Fibroblast of skin of right biceps (primary cell): ENCODE results near the gene OR6S1.
"Not testable (repeated sequence)": the region's sequence is repeated elsewhere in the genome, so short reads cannot be mapped to it uniquely, and the experiment has no call there.

ENCODE experiments used
- DNase-seq: peaks from one replicate; pipeline ENCODE4 v3.0.0-alpha.2; 2013

The OR6S1 gene

DNA sequence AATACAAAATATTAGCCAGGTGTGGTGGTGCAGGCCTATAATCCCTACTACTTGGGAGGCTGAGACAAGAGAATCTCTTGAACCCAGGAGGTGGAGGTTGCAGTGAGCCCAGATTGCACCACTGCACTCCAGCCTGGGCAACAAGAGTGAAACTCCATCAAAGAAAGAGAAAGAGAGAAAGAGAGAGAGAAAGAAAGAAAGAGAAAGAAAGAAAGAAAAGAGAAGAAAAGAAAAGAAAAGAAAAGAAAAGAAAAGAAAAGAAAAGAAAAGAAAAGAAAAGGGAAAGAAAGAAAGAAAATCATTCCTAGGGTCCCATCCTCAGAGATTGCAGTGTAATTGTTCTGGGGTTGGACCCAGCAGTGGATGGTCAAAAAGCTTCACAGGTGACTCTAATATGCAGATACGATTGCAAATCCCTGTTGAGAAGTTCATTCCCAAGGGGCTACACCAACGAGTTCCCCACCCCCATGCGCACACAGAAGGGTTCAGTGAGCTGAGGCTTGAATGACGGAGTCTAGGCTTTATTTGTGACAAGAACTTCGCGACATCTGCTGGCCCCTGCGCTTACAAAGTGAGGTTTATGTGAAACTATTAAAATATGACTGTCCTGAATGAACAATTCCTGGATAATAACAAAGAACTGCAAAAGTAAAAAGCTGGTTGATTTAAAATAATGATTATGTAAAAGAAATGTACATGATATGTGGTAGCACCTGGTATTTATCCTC is 32.9 kb downstream of the OR6S1 start:
- DNase-seq: no peak

DNA sequence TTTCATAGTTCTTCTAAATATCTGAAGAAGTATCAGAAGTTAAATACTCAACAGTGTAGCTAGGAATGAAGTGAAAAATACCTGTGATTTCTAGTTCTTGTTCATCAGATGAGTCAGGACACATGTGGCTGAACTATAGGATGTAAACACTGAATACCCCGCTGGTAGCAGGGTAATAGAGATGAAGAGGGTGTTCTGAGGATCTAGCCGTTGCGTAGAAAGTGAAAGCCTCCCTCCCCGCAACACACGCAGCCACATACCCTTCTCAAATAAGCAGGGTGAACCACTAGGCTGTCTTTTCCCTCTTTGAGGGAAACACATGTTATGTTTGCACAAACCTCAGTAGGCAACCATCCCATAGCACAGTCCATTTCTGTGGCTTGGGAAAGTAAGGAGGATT is 33.9 kb downstream of the OR6S1 start:
- no peak for DNase-seq

DNA sequence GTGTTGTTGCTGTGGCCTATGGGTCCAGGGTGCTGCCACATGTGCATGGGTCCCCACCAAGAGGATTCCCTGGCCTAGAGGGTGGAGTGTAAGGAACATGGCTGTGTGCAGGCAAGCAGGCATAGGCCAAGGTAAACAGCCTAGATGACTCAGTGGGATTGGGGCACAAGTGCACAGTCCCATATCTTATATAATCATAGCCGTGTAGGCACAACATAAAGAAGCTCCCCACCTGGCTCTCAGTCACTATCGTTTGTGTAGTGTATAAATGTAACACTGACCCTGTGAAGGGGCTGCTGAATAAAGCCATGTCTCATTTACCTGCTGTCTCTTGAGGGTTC is 34.6 kb downstream of the OR6S1 start:
- no peak for DNase-seq

DNA sequence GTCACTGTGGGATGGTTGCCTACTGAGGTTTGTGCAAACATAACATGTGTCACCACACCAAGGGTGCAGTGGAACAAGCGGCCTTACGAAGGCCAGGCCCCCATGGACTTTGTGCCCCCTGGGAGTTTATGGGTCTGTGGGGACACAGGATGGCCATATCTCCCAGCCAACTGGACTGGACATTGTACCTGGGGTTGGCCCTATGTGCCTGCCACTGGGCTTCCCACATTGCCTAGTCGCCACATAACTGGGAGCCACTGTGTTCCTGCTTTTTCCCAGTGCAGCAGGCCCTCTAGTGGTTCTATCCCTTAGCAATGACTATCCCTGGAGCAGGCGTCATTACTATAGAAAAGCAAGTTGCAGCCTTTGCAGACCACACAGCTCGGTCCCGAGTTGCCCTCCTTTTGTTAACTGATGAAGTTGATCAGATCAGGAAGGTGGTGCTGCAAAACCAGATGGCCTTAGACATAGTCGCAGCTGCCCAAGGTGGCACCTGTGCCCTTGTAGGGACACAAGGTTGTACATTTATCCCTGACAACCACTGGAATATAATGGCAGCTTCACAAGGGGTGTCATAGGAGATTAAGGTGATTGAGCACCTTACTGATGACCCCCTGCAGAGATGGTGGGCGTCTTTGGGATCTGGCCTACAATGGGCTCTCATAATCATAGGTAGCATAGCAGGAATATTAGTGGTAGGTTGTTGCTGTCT is 35.1 kb downstream of the OR6S1 start:
- no peak for DNase-seq

DNA sequence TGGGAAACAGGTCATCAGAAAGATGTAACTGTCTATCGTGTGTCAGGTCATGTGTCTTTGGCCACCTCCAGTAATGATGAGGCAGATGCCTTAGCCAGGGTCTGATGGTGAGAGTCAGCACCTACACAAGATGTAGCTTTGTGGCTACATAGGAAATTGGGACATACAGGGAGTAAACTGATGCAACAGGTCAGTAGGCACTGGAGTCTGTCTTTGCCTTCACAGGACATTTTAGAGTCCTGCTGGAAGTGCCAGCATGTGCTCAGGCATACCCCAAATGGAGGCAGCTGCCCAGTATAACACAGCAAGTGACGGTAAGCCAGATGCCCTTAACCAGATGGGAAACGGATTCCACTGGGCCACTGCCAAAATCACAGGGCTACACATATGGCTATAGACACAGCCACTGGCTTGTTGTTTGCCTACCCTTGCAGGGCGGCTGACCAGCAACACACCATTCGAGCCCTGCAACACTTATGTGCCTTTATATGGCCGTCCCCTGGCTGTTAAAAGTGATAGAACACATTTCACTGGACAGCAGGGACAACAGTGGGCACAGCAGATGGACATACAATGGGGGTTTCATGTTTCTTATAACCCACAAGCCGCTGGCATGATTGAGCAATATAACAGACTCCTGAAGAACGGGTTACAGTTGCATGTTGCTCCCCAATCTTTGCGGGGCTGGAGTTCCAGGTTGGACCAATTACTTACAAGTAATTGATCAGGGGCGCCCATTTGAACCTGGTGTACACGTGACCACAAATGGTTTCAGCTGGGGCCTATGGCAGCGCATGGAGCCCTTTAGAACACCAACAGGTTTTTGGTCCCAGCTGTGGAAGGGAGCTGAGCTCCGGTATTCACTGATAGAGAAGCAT is 37.4 kb downstream of the OR6S1 start:
- no peak for DNase-seq

DNA sequence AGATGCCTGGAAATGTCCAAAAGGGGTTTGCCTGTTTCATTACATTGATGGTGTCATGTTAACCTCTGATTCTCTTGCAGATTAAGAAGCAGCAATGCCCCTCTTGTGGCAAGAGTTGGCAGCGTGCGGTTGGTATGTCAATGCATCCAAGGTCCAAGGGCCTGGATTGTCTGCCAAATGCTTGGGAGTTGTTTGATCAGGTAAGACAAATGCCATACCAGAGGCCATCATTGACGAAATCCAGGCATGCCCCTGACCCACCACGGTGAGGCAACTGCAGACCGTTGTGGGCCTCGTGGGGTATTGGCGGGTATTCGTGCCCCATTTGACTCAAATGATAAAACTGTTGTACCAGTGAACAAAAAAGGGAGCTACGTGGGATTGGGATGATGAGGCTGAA is 38.9 kb downstream of the OR6S1 start:
- DNase-seq: no peak

DNA sequence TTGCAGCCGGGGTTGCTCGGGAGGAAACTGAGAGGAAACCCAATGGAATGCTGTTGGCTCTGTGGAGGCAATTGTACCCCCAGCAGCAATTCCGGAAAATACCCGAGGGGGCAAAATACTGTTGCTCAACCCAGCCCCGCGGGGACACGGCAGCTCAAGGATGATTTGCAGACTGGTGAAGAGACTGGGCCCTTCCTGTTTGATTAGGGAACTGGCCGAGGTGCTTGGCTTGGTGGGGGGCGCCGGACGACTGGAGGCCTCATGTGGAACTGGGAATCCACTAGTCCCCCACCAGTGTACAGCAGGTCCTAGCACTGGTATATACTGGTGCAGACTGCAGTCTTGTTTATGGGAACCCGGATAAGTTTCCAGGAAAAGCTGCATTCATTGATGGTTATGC is 40.0 kb downstream of the OR6S1 start:
- DNase-seq: no peak

DNA sequence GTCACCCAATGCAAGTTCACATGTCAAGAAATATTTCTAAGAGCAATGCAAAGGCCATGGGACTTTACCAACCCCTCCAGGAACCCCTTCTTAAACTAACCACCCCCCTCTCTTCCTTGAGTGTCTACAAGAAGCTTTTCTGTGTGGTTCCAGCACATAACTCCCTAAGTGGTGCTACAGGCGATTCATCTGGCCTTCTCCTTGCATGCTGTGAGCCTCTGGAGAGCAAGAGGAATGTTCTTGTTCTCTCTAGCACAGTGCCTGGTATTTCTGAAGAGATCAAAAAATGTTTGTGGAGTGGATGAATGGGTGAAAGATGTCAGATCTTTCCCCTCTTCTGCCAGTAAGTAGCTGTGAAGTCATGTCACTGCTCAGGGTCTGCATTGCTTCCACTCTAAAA is 44.4 kb downstream of the OR6S1 start:
- no peak for DNase-seq

DNA sequence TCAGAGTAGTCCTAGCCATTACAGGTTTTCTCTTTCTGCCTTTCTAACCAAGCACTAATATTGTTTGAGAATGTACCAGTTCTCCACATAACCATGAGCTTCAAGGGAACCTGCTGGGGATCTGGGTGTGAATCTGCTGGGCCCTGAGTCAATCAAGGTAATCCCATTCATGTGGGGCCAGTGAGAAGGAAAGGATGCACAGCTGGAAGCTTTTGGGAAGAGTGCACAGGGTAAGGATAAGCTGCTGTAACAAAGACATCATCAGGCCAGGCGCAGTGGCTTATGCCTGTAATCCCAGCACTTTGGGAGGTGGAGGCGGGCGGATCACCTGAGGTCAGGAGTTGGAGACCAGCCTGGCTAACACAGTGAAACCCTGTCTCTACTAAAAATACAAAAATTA is 45.8 kb downstream of the OR6S1 start:
- DNase-seq: not testable (repeated sequence)

DNA sequence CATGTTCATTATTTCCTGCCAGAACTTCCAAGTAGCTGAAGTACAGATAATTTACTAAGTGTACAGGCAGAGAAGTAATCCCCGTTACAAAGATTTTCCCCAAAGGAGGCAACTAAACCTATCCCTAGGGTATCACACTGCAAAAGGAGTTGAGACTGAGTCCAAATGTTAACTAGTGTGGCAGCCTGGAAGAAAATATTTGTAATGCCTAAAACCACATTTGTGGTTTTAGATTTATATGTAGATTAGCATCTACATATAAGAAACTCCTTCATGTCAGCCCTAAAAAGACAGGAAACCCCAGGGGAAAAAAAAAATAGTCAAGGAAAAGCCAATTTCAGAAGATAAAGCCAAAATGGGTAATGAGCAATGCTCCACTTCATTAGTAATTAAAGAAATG is 48.9 kb downstream of the OR6S1 start:
- no peak for DNase-seq

DNA sequence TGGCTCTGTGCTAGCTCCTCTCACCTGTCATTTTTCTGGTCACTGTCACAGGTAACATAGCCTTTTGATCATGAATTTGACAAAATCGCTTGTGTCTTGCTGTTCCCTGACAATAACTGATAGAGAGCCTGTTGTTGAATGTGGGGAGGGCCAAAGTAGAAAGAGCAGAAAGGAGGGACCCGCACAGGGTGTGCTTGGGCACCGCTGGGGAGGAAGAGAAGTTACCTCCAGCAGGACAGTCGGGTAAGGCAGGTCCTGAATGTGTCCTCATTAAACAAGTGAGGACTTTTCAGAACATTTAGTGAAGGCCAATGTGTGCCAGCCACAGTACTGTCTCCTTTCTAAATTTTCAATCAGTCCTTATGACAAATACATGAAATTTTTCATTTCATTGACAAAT is 50.3 kb downstream of the OR6S1 start, which contains the start of gene RNASE12:
Gene RNASE12, minus strand, starts transcription at position 142 of the 400 bp plus-strand sequence. CDS start 653 bp downstream, outside the sequence.
- DNase-seq: no peak
